B cell (primary cell): ENCODE measurements around the gene KLHL28. TPM values are rescaled to one million over a fixed set of nuclear protein-coding genes. Genes with fewer than 3 reads are reported as not detected.

Experiments
- ATAC-seq: fragments of 200-7000 bp; cut with Tn5 transposase; one replicate; pipeline ENCODE4 v1.10.0; 2021; ENCODE audit warnings: low read depth, mild to moderate bottlenecking, moderate number of reproducible peaks, moderate library complexity
- CTCF ChIA-PET: fragments of 350-600 bp; sonication (Branson Sonifier 250); formaldehyde crosslinking; loops from one replicate; lab custom pipeline; 2021; ENCODE audit warnings: antibody characterized with exemption, inconsistent platforms; lab: Charles Lee
- POLR2A ChIA-PET: fragments of 350-600 bp; sonication (Branson Sonifier 250); formaldehyde crosslinking; loops from one replicate; lab custom pipeline; 2021; ENCODE audit warnings: antibody characterized with exemption; lab: Charles Lee
- DNase-seq: peaks from one replicate; pipeline ENCODE4 v3.0.0; 2013
- H2AFZ ChIP-seq: 2 replicates; pipeline ENCODE4 v1.6.1; 2012; ENCODE audit warnings: mild to moderate bottlenecking, low read depth, low read length; ENCODE audit not compliant: insufficient read depth, poor library complexity, severe bottlenecking
- H3K27ac ChIP-seq, 2 donors: 1 replicate in 1 of 2; 2 replicates in 1 of 2; pipeline ENCODE4 v1.5.1; 2012 to 2013; ENCODE audit warnings: low read length in 2 of 2, mild to moderate bottlenecking in 2 of 2, moderate library complexity in 1 of 2
- H3K27me3 ChIP-seq, 4 experiments: fragments of 200-600 bp in 1 of 4; sonication (generic) in 1 of 4; replicated peaks in 1 of 4; 1 replicate in 2 of 4; 2 replicates in 2 of 4; pipeline versions ENCODE4 v1.6.1 to v1.7.0; 2013 to 2016; ENCODE audit warnings: low read length in 3 of 4, mild to moderate bottlenecking in 2 of 4, mixed read lengths in 1 of 4, moderate library complexity in 1 of 4; ENCODE audit not compliant: insufficient read depth in 4 of 4, control insufficient read depth in 3 of 4; ENCODE audit errors: control extremely low read depth in 1 of 4
- H3K36me3 ChIP-seq, 2 experiments: replicated peaks in 1 of 2; 1 replicate in 1 of 2; 2 replicates in 1 of 2; pipeline versions ENCODE4 v1.6.1 to v1.7.1; 2013; ENCODE audit warnings: low read length in 1 of 2; ENCODE audit not compliant: insufficient read depth in 2 of 2, control insufficient read depth in 1 of 2; ENCODE audit errors: control extremely low read depth in 1 of 2, extremely low read depth in 1 of 2
- H3K4me1 ChIP-seq, 2 donors: fragments of 200-600 bp in 1 of 2; sonication (generic) in 1 of 2; 1 replicate in 1 of 2; 2 replicates in 1 of 2; pipeline versions ENCODE4 v1.5.1 to v1.6.1; 2013 to 2017; ENCODE audit warnings: low read length in 2 of 2; ENCODE audit not compliant: control insufficient read depth in 2 of 2, insufficient read depth in 2 of 2
- H3K4me2 ChIP-seq: replicated peaks from 2 replicates; pipeline ENCODE3; 2012; ENCODE audit warnings: mild to moderate bottlenecking, low read depth, low read length; ENCODE audit not compliant: poor library complexity, severe bottlenecking
- H3K4me3 ChIP-seq, 5 experiments: fragments of 200-600 bp in 1 of 5; sonication (generic) in 1 of 5; 1 replicate in 3 of 5; 2 replicates in 2 of 5; pipeline versions ENCODE4 v1.5.1 to v1.7.0; 2011 to 2016; ENCODE audit warnings: low read length in 4 of 5, mild to moderate bottlenecking in 4 of 5, low read depth in 2 of 5, control low read depth in 1 of 5, moderate library complexity in 1 of 5; ENCODE audit not compliant: insufficient read depth in 1 of 5; ENCODE audit errors: control extremely low read depth in 1 of 5, extremely low read depth in 1 of 5
- H3K79me2 ChIP-seq: fragments of 200-600 bp; sonication (generic); one replicate; pipeline ENCODE4 v1.6.0; 2016; ENCODE audit warnings: low read length; ENCODE audit not compliant: control insufficient read depth, insufficient read depth
- H3K9ac ChIP-seq: fragments of 200-600 bp; sonication (generic); 2 replicates; pipeline ENCODE4 v1.6.1; 2017; ENCODE audit warnings: mild to moderate bottlenecking, low read length, moderate library complexity
- H3K9me3 ChIP-seq, 3 donors: one replicate each; pipeline versions ENCODE4 v1.6.1 to v1.7.1; 2013; ENCODE audit warnings: low read length in 2 of 3; ENCODE audit not compliant: control insufficient read depth in 2 of 3, insufficient read depth in 1 of 3; ENCODE audit errors: control extremely low read depth in 1 of 3
- H4K20me1 ChIP-seq: 2 replicates; pipeline ENCODE4 v1.6.0; 2012; ENCODE audit warnings: mild to moderate bottlenecking, low read length; ENCODE audit not compliant: insufficient read depth, control insufficient read depth, poor library complexity, severe bottlenecking
- H3K27ac Mint-ChIP-seq: one replicate; pipeline ENCODE4 v1.8.0; 2021; ENCODE audit warnings: mixed read lengths
- H3K27me3 Mint-ChIP-seq: one replicate; pipeline ENCODE4 v1.8.0; 2021; ENCODE audit warnings: mixed read lengths
- H3K4me1 Mint-ChIP-seq: one replicate; pipeline ENCODE4 v1.8.0; 2021; ENCODE audit warnings: mixed read lengths
- H3K4me3 Mint-ChIP-seq: one replicate; pipeline ENCODE4 v1.8.0; 2021; ENCODE audit warnings: mixed read lengths
- H3K9me3 Mint-ChIP-seq: one replicate; pipeline ENCODE4 v1.8.0; 2022; ENCODE audit warnings: mixed read lengths; ENCODE audit not compliant: insufficient read depth
- CTCF ChIP-seq: fragments of 200-600 bp; IDR thresholded peaks from one replicate; pipeline ENCODE4 v1.8.0; 2022; ENCODE audit warnings: antibody characterized with exemption, mild to moderate bottlenecking
- EZH2 ChIP-seq: IDR thresholded peaks from 2 replicates; pipeline ENCODE4 v1.6.1; 2012; ENCODE audit warnings: borderline replicate concordance, low read depth, mild to moderate bottlenecking, moderate library complexity, low read length; ENCODE audit not compliant: insufficient read depth, poor library complexity, severe bottlenecking
- WGBS: methylation state at CpG from one replicate; pipeline ENCODE4 v1.1.5; 2013; ENCODE audit warnings: missing lambda C conversion rate; ENCODE audit not compliant: insufficient coverage; 5-methylcytosine and 5-hydroxymethylcytosine counted together
- intact Hi-C: fragments of 100-400 bp; cut with micrococcal nuclease; formaldehyde crosslinking; loops from one replicate; pipeline ENCODE4 v1.10.0; 2022
- polyA plus RNA-seq: library from polyadenylated mRNA; depleted of rRNA; stranded (reverse); fragments of >200 nt; gene quantifications from 2 replicates; pipeline ENCODE4 v1.2.3, GENCODE V29; 2012
- total RNA-seq, 2 donors: library from RNA; stranded (reverse); fragments of 120-200 nt in 1 of 2; gene quantifications; 1 replicate in 1 of 2; 2 replicates in 1 of 2; pipeline versions ENCODE4 v1.2.3 to v1.2.4, GENCODE V29; 2013 to 2022

Gene KLHL28
- total and polyA plus RNA-seq, 2 donors (not counting 1 experiment from before 2014, with no cell fraction given) = 8.9 to 33.5 TPM

- Histone ChIP-seq H2AFZ (no peak overlapping the region), H3K9me3 (peaks cover 2 to 8% (median 3%) of the 10 kb centered on the region in 3 donors), H4K20me1 (no peaks in the 10 kb centered on the region), H3K4me1 (peaks cover 5 to 8% of the 10 kb centered on the region in 2 donors), H3K36me3 (no peaks in the 10 kb centered on the region), H3K79me2 (no peaks in the 10 kb centered on the region), H3K9ac (no peak overlapping the region), H3K4me2 (no peak overlapping the region), H3K27me3 (peaks cover 0 to 30% (median 21%) of the 10 kb centered on the region in 4 experiments), H3K27ac (no peak overlapping the region), H3K4me3 (no peak overlapping the region)
- intact Hi-C loops = no loop called here
- Mint-ChIP-seq H3K27ac (no peak overlapping the region), H3K9me3 (no peaks in the 10 kb centered on the region), H3K27me3 (peaks cover 29% of the 10 kb centered on the region), H3K4me1 (peaks cover 4% of the 10 kb centered on the region), H3K4me3 (no peak overlapping the region)
- POLR2A ChIA-PET = no interaction called here
- CTCF ChIA-PET = interaction anchor here (0.8 to 3.1 kb wide), 3 partner anchors 220 to 356 kb away, joined by 3 to 26 read pairs (median 3); partner anchors contain the start of gene FKBP3
- no peak for DNase-seq
- 89% methylated on average over 2 of the region's 4 CpGs for WGBS
- ATAC-seq = no peak
- TF ChIP-seq CTCF = no peak
- TF ChIP-seq EZH2 = no peak
These were observed 46.9 kb downstream of the KLHL28 start for GRCh38 chr14:44914849-44915248.

GRCh38 chr14:44912041-44912869 lies 49.5 kb downstream of the KLHL28 start:
- POLR2A ChIA-PET = no interaction called here
- no peak overlapping the region for H3K4me3 ChIP-seq
- H3K27ac Mint-ChIP-seq = no peak overlapping the region
- H3K27ac ChIP-seq = no peak overlapping the region
- TF ChIP-seq EZH2 (no peak), CTCF (no peak)
- peaks cover 0 to 30% (median 22%) of the 10 kb centered on the region in 4 experiments for H3K27me3 ChIP-seq
- WGBS = 23% methylated on average over 67 of the region's 69 CpGs
- H3K9me3 Mint-ChIP-seq = no peaks in the 10 kb centered on the region
- H3K36me3 ChIP-seq = no peaks in the 10 kb centered on the region
- no peaks in the 10 kb centered on the region for H4K20me1 ChIP-seq
- H2AFZ ChIP-seq = peak overlapping the region; percentile 59
- CTCF ChIA-PET = interaction anchor here (0.9 to 3.1 kb wide), 3 partner anchors 10 to 356 kb away, joined by 3 to 26 read pairs (median 3); a partner anchor contains a TSS
- H3K4me1 ChIP-seq = peaks cover 5 to 8% of the 10 kb centered on the region in 2 donors
- DNase-seq (peak; percentile 16), ATAC-seq (no peak)
- peak overlapping the region; percentile 11 for H3K4me3 Mint-ChIP-seq
- H3K9me3 ChIP-seq = peaks cover 2 to 8% (median 3%) of the 10 kb centered on the region in 3 donors
- intact Hi-C loops = no loop called here
- peaks cover 4% of the 10 kb centered on the region for H3K4me1 Mint-ChIP-seq
- H3K9ac ChIP-seq = peak overlapping the region; percentile 14
- no peaks in the 10 kb centered on the region for H3K79me2 ChIP-seq
- peak overlapping the region; percentile 48 for H3K4me2 ChIP-seq
- peaks cover 35% of the 10 kb centered on the region for H3K27me3 Mint-ChIP-seq
